Stimulated activated CD4-positive, alpha-beta T cell treated with anti-CD3 and anti-CD28 coated beads, Interleukin-15, amount 100 ng/mL, for 1 hour (primary cell): Measurements from ENCODE around the gene TROAP.
"Not testable (repeated sequence)": the region's sequence is repeated elsewhere in the genome, so short reads cannot be mapped to it uniquely, and the experiment has no call there.

Source experiments
- DNase-seq, 2 donors: peaks; one replicate each; pipeline ENCODE4 v3.0.0-alpha.2; 2020; ENCODE audit warnings: low read depth in 1 of 2, low spot score in 1 of 2

Gene TROAP

GRCh38 chr12:49330032-49330619 lies 7.1 kb downstream of the TROAP start:
- no peak for DNase-seq

- DNase-seq = no peak
Observed at GRCh38 chr12:49330631-49331379, 7.8 kb downstream of the TROAP start.

DNA sequence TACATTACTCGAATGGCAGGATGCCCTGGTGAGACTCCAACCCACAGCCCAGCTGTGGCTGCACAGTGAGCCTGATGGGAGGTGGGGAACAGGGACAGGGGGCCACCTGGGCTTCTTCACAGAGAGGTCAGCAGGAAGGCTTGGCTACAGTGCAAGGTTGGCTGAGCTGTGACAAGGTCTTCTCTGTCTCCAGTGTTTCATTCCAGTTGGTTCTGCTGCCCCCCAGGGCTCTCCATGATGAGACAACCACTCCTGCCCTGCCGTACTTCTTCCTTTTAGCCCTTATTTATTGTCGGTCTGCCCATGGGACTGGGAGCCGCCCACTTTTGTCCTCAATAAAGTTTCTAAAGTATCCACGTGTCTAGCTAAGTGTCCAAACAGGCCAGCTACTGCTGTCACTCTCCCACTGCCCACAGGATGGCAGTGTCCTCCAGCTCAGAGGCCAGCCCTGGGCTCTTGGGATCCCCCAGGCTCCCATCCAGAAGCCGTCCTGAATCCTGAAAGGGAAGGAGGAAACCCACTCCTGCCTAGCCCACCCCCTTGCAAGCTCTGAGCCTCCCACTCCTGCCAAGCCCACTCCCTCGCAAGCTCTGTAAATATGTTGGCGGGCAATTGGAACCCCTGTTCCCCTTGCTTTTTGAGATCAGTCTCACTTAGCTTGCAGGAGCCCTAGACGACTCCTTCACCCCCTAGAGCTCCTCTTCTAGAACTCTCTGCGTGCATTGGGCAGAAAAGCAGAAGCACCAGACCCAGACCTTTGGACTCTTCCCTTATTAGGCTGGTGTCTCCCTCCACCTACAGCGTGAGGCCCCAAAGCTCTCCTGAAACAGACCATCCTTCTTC lies 8.5 kb downstream of the TROAP start:
- DNase-seq = no peak

DNA sequence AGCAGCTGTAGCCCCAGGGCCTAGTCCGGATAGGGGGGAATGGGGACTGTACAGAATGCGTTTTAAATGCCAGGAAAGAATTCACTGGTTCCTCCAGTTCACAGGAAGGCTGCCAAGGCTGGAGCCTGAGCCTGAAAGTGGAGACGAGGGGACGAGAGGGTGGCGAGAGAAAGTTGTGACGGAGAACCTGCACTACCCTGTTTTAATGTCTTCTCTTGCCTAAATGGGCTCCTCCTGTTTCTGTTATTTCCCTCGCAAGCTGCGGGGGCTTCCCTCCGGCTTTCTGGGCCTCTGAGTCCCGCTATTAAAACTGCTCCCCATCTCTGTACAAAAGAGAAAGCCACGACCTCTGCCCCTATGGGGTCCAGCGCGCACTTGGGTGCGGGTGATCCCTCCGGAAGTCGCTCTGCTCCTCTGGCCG lies 9.4 kb downstream of the TROAP start:
- no peak for DNase-seq

- DNase-seq = no peak
Observed at GRCh38 chr12:49332891-49333371, 9.9 kb downstream of the TROAP start.

DNA sequence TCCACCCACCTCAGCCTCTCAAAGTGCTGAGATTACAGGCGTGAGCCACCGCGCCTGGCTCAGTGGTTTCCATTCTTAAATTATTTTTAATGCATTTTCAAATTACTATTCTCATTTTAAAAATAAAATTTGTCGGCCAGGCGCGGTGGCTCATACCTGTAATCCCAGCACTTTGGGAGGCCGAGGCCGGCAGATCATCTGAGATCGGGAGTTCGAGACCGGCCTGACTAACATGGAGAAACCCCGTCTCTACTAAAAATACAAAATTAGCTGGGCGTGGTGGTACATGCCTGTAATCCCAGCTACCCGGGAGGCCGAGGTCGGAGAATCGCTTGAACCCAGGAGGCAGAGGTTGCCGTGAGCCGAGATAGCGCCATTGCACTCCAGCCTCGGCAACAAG lies 10.7 kb downstream of the TROAP start:
- DNase-seq = not testable (repeated sequence)

GRCh38 chr12:49334226-49334625 lies 11.2 kb downstream of the TROAP start:
- DNase-seq = no peak

- DNase-seq = no peak
Observed at GRCh38 chr12:49334681-49335080, 11.6 kb downstream of the TROAP start.

GRCh38 chr12:49335118-49335954 lies 12.3 kb downstream of the TROAP start:
- DNase-seq = no peak

DNA sequence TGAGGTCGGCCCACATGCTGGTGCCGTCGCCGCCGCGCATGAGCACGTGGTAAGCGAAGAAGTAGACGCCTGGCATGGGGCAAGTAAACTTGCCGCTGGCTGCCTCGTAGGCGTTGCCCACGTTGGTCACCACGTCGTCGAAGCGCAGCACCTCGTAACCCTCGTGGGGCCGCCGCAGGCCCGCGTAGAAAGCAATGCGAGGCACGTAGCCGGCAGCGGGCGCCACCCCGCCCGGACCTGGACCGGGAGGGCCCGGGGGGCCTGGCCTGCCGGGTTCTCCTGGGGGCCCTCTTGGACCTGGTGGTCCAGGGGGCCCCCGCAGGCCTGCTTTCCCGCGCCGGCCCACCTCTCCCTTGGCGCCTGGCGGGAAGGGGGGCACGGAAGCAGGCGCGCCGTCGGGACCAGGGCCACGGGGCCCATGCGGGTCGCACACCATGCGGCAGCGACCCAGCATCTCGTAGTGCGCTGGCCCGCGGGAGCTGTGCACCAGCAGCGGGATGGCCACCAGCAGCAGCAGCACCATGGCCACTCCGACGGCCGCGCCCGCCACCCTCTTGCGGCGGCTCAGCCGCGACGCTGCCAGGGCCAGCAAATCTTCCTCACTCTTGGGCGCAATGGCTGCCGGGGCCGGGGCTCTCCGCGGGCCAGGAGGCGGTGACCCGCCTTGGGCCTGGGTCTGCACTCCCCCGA lies 13.0 kb downstream of the TROAP start:
- DNase-seq = no peak

DNA sequence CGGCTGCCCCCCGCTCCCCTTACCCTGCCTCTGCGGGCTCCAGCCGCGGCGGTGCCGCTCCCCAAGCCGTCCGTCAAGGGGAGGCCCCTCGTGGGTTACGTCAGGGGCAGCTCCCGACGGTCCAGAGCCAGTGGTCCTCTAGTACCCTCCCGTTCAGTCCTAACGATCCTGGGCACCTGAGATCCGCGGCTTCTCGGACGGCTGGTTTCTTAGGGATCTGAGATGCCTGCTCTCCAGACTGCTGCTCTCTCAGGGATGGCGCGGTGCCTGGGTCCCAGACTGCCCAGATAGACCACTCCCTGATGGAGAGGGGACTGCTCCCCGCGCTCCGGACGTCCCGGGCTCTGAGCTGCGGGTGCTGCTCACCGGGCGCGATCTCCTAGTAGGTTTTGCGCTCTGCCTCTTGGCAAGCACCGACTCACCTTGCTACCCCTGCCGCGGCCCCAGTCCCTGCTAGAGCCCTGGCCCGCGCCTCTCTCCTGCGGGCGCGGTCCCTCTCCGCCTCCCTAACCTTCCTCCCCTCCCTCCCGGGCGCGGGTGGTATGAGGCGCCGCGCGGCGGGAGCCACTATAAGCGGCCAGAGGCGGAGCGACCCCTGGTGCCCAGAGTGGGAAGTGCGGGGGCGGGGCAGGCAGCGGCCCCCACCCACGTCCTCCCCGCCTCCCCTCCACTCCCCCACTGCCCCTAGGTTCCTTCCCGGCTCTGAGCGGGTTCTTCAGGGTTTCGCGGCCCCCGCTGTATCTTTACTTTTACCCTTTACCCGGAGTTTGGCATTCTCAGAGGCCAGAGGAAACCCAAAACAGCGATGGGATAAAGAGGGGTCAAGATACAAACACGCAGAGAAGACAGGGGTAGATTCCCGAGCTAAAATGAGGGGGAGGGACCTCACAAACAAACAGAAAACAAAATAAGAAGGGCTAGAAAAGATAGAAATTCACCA lies 13.9 kb downstream of the TROAP start, which contains the start of gene C1QL4:
Gene C1QL4, minus strand, starts transcription at position 544 of the 940 bp plus-strand sequence. CDS start 711 bp downstream, outside the sequence.
- DNase-seq = peak; percentile 77 to 88

DNA sequence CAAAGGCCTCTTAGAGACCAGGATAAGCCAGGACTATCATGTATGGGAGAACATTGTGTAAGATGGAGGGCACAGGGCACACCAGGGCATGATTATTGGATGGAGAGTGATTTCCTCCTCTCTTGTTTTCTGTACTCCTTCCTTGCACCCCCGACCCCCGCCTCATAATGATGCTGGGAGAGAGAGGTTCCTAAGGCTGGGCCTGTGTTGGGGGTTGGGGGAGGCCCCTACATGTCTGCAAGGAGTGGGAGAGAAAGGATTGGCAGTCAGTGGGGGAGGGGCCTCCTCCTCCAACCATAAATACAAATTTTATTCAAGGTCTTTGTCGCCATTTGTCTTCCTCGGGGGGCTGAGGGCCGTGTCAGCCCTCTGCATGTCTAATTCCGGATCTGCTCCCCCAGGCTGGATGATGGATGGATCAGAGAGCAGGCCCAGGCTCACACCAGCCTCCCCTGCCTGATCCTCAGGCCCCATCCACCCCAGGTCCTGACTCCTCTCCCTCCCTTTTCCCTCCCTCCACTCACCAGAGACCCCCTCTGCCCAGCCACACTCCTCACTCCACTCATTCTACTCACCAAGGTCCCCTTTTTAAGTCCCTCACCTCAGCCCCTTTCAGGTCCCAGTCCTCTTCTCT lies 15.9 kb downstream of the TROAP start:
- DNase-seq = no peak

DNA sequence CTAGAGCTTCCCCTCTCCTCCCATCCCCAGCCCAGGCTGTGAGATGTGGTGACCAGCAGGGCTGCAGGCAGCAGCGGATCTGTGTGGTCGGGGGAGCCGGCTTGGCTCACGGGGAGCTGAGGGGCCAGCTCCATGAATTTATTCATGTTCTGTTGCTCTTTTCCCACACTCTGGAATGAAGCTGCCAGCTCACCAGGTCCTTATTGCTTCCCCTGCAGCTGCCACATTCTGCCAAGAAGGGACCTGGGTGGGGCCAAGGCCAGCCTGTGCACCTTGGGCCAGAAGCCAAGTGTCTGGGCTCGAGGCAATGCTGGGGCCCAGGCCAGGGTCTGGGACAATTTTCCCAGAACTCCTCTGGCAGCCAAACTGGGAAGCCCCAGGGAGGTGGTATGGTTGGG lies 16.4 kb downstream of the TROAP start:
- DNase-seq = no peak

DNA sequence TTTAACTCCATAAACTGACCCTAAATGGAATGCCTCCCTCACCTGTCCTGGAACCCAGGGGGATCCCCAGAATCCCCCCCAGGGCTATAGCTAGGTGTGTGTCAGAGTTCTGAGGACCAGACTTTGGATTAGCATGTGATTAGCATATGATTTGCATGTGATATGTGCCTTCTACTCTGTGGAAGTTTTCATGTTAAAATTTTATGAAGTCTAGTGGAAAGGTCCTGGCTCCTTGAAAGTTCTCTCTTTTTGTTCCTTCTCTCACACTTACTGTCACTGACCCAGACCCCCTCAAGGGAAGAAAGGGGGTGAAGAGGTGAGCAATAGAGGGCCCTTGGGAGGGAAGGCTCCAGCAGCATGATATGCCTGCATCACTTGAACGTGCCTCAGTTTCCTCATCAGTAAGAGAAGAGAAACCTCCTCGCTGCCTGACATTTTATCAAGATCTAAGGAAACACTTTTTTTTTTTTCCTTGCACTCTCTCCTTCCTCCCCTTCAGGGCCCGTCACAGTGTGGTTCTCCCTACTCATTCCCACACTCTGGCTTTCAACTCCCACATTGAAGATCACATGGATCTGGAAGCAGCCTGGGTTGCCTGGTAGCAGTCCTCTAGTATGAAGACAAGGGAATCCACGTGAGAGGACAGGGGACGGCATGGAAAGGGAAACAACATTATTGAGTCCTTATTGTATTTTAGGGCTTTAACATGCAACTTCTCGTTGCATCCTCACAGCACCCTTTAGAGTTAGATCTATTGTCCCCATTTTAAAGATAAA lies 17.2 kb downstream of the TROAP start:
- DNase-seq = no peak

GRCh38 chr12:49340971-49341776 lies 18.1 kb downstream of the TROAP start:
- DNase-seq = no peak

DNA sequence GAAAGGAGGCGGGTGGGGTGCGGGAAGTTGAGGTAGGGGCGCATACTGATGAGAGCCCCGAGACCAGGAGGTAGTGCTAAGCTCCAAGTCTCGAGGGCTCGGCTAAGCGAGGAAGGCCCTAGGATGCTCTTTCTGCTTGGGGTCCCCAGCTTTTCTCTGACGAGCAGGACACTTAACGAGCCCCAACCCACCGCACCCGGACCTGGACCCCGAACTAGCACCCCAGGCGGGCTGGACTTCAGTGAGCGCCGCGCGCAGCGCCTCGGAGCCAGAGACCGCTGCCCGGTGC lies 18.7 kb downstream of the TROAP start:
- DNase-seq = no peak
